SK-N-SH (cell line): ENCODE results near the gene RNF130. TPM values are rescaled to one million over a fixed set of nuclear protein-coding genes. Genes with fewer than 3 reads are reported as not detected.

Experiments
- CTCF ChIA-PET: fragments of 300-600, 350-600 bp; formaldehyde crosslinking; extraction: SDS; loops from one replicate; lab custom pipeline; 2021; lab: Yijun Ruan, JAX
- POLR2A ChIA-PET: fragments of 350-600 bp; sonication (Branson Sonifier 250); formaldehyde crosslinking; extraction: SDS; loops from one replicate; lab custom pipeline; 2020; ENCODE audit warnings: antibody characterized with exemption, inconsistent platforms; lab: Yijun Ruan, JAX
- DNase-seq: peaks from one replicate; pipeline ENCODE4 v3.0.0; 2012
- H2AFZ ChIP-seq: fragments of 200-600 bp; sonication (generic); 2 replicates; pipeline ENCODE4 v1.8.1; 2016; ENCODE audit warnings: antibody characterized with exemption, mild to moderate bottlenecking, low read depth
- H3F3A ChIP-seq: fragments of 200-600 bp; sonication (generic); replicated peaks from 2 replicates; pipeline ENCODE3; 2016; ENCODE audit warnings: antibody characterized with exemption, mild to moderate bottlenecking; ENCODE audit not compliant: insufficient read depth
- H3K27ac ChIP-seq, 2 experiments: fragments of 200-500 bp in 1 of 2; fragments of 200-600 bp in 1 of 2; sonication (Bioruptor generic) in 1 of 2; sonication (generic), shearing (Covaris generic) in 1 of 2; 2 replicates each; pipeline versions ENCODE4 v1.5.1 to v1.6.1; 2014 to 2016; ENCODE audit warnings: low read depth in 2 of 2, inconsistent platforms in 1 of 2, low read length in 1 of 2, mild to moderate bottlenecking in 1 of 2, mixed read lengths in 1 of 2
- H3K27me3 ChIP-seq: fragments of 200-600 bp; sonication (generic), shearing (Covaris generic); 2 replicates; pipeline ENCODE4 v1.6.1; 2016; ENCODE audit warnings: mixed run types; ENCODE audit not compliant: insufficient read depth
- H3K36me3 ChIP-seq, 2 experiments: fragments of 200-500 bp in 1 of 2; fragments of 200-600 bp in 1 of 2; sonication (Bioruptor generic) in 1 of 2; sonication (generic) in 1 of 2; replicated peaks in 1 of 2; 2 replicates each; pipeline versions ENCODE3 to v1.5.1; 2014 to 2016; ENCODE audit warnings: low read length in 1 of 2, mild to moderate bottlenecking in 1 of 2; ENCODE audit not compliant: insufficient read depth in 2 of 2, control insufficient read depth in 1 of 2
- H3K4me1 ChIP-seq, 2 experiments: fragments of 200-500 bp in 1 of 2; fragments of 200-600 bp in 1 of 2; sonication (Bioruptor generic) in 1 of 2; sonication (generic), shearing (Covaris generic) in 1 of 2; 2 replicates each; pipeline versions ENCODE4 v1.5.1 to v1.6.1; 2014 to 2016; ENCODE audit warnings: low read depth in 1 of 2, low read length in 1 of 2, mixed run types in 1 of 2; ENCODE audit not compliant: insufficient read depth in 2 of 2, control insufficient read depth in 1 of 2
- H3K4me2 ChIP-seq: fragments of 200-600 bp; sonication (generic), shearing (Covaris generic); 2 replicates; pipeline ENCODE4 v1.6.1; 2017; ENCODE audit warnings: mixed run types
- H3K4me3 ChIP-seq, 2 experiments: fragments of 200-500 bp in 1 of 2; fragments of 200-600 bp in 1 of 2; sonication (Bioruptor generic) in 1 of 2; sonication (generic), shearing (Covaris generic) in 1 of 2; 2 replicates each; pipeline versions ENCODE4 v1.5.1 to v1.8.1; 2014 to 2016; ENCODE audit warnings: low read depth in 2 of 2, inconsistent platforms in 1 of 2, low read length in 1 of 2, mild to moderate bottlenecking in 1 of 2, mixed read lengths in 1 of 2, moderate library complexity in 1 of 2
- H3K79me2 ChIP-seq: fragments of 200-600 bp; sonication (generic); 2 replicates; pipeline ENCODE4 v1.8.1; 2017; ENCODE audit warnings: mild to moderate bottlenecking; ENCODE audit not compliant: insufficient read depth
- H3K9ac ChIP-seq: fragments of 200-600 bp; sonication (generic); 2 replicates; pipeline ENCODE4 v1.6.1; 2017; ENCODE audit warnings: mixed run types
- H3K9me2 ChIP-seq: fragments of 200-600 bp; sonication (generic); 2 replicates; pipeline ENCODE4 v1.6.1; 2017; ENCODE audit warnings: mixed run types
- H3K9me3 ChIP-seq: fragments of 200-600 bp; sonication (generic); 2 replicates; pipeline ENCODE4 v1.6.1; 2017; ENCODE audit warnings: mixed run types, mild to moderate bottlenecking, moderate library complexity
- H4K20me1 ChIP-seq: fragments of 200-600 bp; sonication (generic); 2 replicates; pipeline ENCODE4 v1.6.1; 2017; ENCODE audit warnings: mild to moderate bottlenecking, mixed run types; ENCODE audit not compliant: insufficient read depth
- EP300 ChIP-seq, 2 experiments: IDR thresholded peaks; 2 replicates each; pipeline versions ENCODE4 v1.4.0 to v1.6.1; 2012; ENCODE audit warnings: borderline replicate concordance in 1 of 2, low read depth in 1 of 2, low read length in 1 of 2
- EZH2phosphoT487 ChIP-seq: fragments of 200-600 bp; sonication (generic); IDR thresholded peaks from 2 replicates; pipeline ENCODE4 v1.6.1; 2017; ENCODE audit warnings: low read depth, mixed run types, mild to moderate bottlenecking, antibody characterized with exemption, moderate library complexity, borderline replicate concordance
- FOXJ3 ChIP-seq: sonication (generic); formaldehyde crosslinking; IDR thresholded peaks from 2 replicates; pipeline ENCODE4 v1.5.1; 2020; ENCODE audit warnings: mild to moderate bottlenecking, missing genetic modification reagents
- FOXM1 ChIP-seq: IDR thresholded peaks from 2 replicates; pipeline ENCODE4 v1.4.0; 2012; ENCODE audit warnings: low read depth, mild to moderate bottlenecking
- GABPA ChIP-seq: IDR thresholded peaks from 2 replicates; pipeline ENCODE4 v1.4.0; 2012; ENCODE audit warnings: low read depth, mild to moderate bottlenecking
- JUND ChIP-seq: IDR thresholded peaks from 2 replicates; pipeline ENCODE4 v1.4.0; 2012
- MEF2A ChIP-seq: IDR thresholded peaks from 2 replicates; pipeline ENCODE4 v1.4.0; 2012; ENCODE audit warnings: low read depth, borderline replicate concordance
- MXI1 ChIP-seq: IDR thresholded peaks from 2 replicates; pipeline ENCODE4 v1.6.1; 2012; ENCODE audit warnings: mild to moderate bottlenecking, low read depth, low read length, improper control_type of control experiment
- NFIC ChIP-seq: IDR thresholded peaks from 2 replicates; pipeline ENCODE4 v1.4.0; 2012; ENCODE audit warnings: borderline replicate concordance
- PBX3 ChIP-seq: IDR thresholded peaks from 2 replicates; pipeline ENCODE4; 2012
- POLR2AphosphoS5 ChIP-seq: IDR thresholded peaks from 2 replicates; pipeline ENCODE4 v1.6.1; 2012; ENCODE audit warnings: low read depth, low read length
- RAD21 ChIP-seq: IDR thresholded peaks from 2 replicates; pipeline ENCODE4 v1.6.1; 2012; ENCODE audit warnings: mild to moderate bottlenecking, low read length
- RCOR1 ChIP-seq: fragments of 150-350 bp; IDR thresholded peaks from 2 replicates; pipeline ENCODE4 v1.6.1; 2017; ENCODE audit warnings: antibody characterized with exemption, low read length
- RFX5 ChIP-seq: IDR thresholded peaks from 2 replicates; pipeline ENCODE4 v1.6.1; 2012; ENCODE audit warnings: mild to moderate bottlenecking, improper control_type of control experiment, low read length
- SIN3A ChIP-seq: IDR thresholded peaks from 2 replicates; pipeline ENCODE4 v1.6.1; 2012; ENCODE audit warnings: low read depth, mild to moderate bottlenecking, low read length, moderate library complexity, borderline replicate concordance
- TAF1 ChIP-seq: IDR thresholded peaks from 2 replicates; pipeline ENCODE4 v1.6.1; 2012; ENCODE audit warnings: low read depth, mild to moderate bottlenecking, low read length, moderate library complexity, borderline replicate concordance
- TEAD4 ChIP-seq: IDR thresholded peaks from 2 replicates; pipeline ENCODE4 v1.4.0; 2012; ENCODE audit warnings: mild to moderate bottlenecking, borderline replicate concordance; ENCODE audit not compliant: insufficient read depth
- WGBS: methylation state at CpG from one replicate; pipeline ENCODE4 v1.1.6; 2017; ENCODE audit warnings: low lambda C conversion rate; 5-methylcytosine and 5-hydroxymethylcytosine counted together
- polyA plus RNA-seq, 3 experiments: library from polyadenylated mRNA; depleted of rRNA; stranded (reverse); fragments of >200 nt; gene quantifications; 2 replicates each; pipeline ENCODE4 v1.2.3, GENCODE V29; 2012
- TF ChIP-seq, protein P1 (sequence below): IDR thresholded peaks from 2 replicates; pipeline ENCODE4 v1.6.1; 2012; ENCODE audit warnings: mild to moderate bottlenecking, low read depth, low read length, moderate library complexity
- TF ChIP-seq, protein P2 (sequence below): fragments of 200-600 bp; sonication (generic); IDR thresholded peaks from 2 replicates; pipeline ENCODE4 v1.6.1; 2017; ENCODE audit warnings: antibody characterized with exemption, mild to moderate bottlenecking, moderate library complexity
- TF ChIP-seq, protein P3 (sequence below): IDR thresholded peaks from 2 replicates; pipeline ENCODE4 v1.4.0; 2012; ENCODE audit warnings: low read depth, borderline replicate concordance

RNF130 gene
- polyA plus RNA-seq, 1 of the 3 experiments (the other 2 are of a cell fraction): 41.4 TPM

DNA sequence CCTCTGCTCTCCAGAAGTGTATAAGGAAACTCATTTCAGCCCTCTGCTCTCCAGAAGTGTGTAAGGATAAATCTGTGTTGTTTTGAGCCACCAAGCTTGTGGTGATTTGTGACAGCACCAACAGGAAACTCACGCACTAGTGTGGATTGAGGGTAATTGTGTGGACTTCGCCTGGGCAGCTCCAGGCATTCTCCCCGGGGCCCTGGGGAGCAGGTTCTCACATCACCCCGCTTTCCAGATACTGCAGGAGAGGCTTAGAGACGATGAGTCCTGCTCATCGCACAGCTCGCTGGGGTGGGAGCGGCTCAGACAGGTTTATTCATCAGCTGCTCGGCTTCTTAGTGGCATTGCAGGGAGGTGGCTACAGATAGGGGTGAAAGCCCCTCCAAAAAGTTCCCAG, 38.4 kb upstream of the RNF130 start:
- Histone ChIP-seq H3K4me3 (no peak overlapping the region), H2AFZ (no peak overlapping the region), H3F3A (no peaks in the 10 kb centered on the region), H3K4me2 (no peak overlapping the region), H3K9me2 (no peaks in the 10 kb centered on the region), H3K27ac (no peak overlapping the region), H3K36me3 (no peaks in the 10 kb centered on the region), H3K9ac (no peak overlapping the region), H3K9me3 (peaks cover 10% of the 10 kb centered on the region; the same call in 1 of the 2 replicates), H3K79me2 (no peaks in the 10 kb centered on the region), H4K20me1 (no peaks in the 10 kb centered on the region), H3K27me3 (no peaks in the 10 kb centered on the region), H3K4me1 (no peaks in the 10 kb centered on the region)
- POLR2A ChIA-PET: no interaction called here
- CTCF ChIA-PET: no interaction called here
- no peak for TF ChIP-seq JUND
- no peak for TF ChIP-seq GABPA
- TF ChIP-seq FOXM1: no peak
- no peak for TF ChIP-seq PBX3
- DNase-seq: no peak
- WGBS: 45% methylated on average over 9 of the region's 9 CpGs

DNA sequence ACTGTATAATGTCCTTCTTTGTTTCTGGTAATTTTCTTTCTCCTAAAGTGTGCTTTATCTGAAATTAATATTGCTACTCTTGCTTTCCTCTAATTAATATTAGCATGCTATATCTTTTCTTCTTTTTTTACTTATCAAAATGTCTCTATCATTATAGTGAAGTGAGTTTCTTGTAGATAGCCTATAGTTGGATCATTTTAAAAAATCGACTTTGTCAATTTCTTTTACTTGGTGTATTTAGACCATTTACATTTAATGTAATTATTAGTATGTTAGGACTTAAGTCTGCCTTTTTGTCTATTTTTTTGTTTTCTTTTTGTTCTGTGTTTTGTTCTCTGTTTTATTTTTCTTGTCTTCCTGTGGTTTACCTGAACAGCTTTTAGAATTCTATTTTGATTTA, 35.4 kb upstream of the RNF130 start:
- Histone ChIP-seq H3K27me3 (no peaks in the 10 kb centered on the region), H3K4me2 (no peak overlapping the region), H4K20me1 (no peaks in the 10 kb centered on the region), H3K79me2 (no peaks in the 10 kb centered on the region), H3K9me2 (no peaks in the 10 kb centered on the region), H3K9me3 (peaks cover 10% of the 10 kb centered on the region; the same call in 1 of the 2 replicates), H3K4me1 (no peaks in the 10 kb centered on the region), H2AFZ (no peak overlapping the region), H3K9ac (no peak overlapping the region), H3K36me3 (no peaks in the 10 kb centered on the region), H3K4me3 (no peak overlapping the region), H3F3A (no peaks in the 10 kb centered on the region), H3K27ac (no peak overlapping the region)
- POLR2A ChIA-PET: no interaction called here
- WGBS: 41% methylated on average over 1 of the region's 1 CpG
- CTCF ChIA-PET: interaction anchor here (1.1 to 1.2 kb wide), 2 partner anchors 16 to 209 kb away, joined by 4 read pairs; no protein-coding TSS in a partner anchor
- no peak for DNase-seq
- TF ChIP-seq RAD21: no peak
- no peak for TF ChIP-seq NFIC
- TF ChIP-seq RCOR1: no peak
- no peak for TF ChIP-seq MXI1
- no peak for TF ChIP-seq SIN3A
- TF ChIP-seq TAF1: no peak
- TF ChIP-seq, protein P1, sequence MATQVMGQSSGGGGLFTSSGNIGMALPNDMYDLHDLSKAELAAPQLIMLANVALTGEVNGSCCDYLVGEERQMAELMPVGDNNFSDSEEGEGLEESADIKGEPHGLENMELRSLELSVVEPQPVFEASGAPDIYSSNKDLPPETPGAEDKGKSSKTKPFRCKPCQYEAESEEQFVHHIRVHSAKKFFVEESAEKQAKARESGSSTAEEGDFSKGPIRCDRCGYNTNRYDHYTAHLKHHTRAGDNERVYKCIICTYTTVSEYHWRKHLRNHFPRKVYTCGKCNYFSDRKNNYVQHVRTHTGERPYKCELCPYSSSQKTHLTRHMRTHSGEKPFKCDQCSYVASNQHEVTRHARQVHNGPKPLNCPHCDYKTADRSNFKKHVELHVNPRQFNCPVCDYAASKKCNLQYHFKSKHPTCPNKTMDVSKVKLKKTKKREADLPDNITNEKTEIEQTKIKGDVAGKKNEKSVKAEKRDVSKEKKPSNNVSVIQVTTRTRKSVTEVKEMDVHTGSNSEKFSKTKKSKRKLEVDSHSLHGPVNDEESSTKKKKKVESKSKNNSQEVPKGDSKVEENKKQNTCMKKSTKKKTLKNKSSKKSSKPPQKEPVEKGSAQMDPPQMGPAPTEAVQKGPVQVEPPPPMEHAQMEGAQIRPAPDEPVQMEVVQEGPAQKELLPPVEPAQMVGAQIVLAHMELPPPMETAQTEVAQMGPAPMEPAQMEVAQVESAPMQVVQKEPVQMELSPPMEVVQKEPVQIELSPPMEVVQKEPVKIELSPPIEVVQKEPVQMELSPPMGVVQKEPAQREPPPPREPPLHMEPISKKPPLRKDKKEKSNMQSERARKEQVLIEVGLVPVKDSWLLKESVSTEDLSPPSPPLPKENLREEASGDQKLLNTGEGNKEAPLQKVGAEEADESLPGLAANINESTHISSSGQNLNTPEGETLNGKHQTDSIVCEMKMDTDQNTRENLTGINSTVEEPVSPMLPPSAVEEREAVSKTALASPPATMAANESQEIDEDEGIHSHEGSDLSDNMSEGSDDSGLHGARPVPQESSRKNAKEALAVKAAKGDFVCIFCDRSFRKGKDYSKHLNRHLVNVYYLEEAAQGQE: no peak
- TF ChIP-seq, protein P2, sequence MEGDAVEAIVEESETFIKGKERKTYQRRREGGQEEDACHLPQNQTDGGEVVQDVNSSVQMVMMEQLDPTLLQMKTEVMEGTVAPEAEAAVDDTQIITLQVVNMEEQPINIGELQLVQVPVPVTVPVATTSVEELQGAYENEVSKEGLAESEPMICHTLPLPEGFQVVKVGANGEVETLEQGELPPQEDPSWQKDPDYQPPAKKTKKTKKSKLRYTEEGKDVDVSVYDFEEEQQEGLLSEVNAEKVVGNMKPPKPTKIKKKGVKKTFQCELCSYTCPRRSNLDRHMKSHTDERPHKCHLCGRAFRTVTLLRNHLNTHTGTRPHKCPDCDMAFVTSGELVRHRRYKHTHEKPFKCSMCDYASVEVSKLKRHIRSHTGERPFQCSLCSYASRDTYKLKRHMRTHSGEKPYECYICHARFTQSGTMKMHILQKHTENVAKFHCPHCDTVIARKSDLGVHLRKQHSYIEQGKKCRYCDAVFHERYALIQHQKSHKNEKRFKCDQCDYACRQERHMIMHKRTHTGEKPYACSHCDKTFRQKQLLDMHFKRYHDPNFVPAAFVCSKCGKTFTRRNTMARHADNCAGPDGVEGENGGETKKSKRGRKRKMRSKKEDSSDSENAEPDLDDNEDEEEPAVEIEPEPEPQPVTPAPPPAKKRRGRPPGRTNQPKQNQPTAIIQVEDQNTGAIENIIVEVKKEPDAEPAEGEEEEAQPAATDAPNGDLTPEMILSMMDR: no peak
- TF ChIP-seq EZH2phosphoT487: no peak
- TF ChIP-seq, protein P3, sequence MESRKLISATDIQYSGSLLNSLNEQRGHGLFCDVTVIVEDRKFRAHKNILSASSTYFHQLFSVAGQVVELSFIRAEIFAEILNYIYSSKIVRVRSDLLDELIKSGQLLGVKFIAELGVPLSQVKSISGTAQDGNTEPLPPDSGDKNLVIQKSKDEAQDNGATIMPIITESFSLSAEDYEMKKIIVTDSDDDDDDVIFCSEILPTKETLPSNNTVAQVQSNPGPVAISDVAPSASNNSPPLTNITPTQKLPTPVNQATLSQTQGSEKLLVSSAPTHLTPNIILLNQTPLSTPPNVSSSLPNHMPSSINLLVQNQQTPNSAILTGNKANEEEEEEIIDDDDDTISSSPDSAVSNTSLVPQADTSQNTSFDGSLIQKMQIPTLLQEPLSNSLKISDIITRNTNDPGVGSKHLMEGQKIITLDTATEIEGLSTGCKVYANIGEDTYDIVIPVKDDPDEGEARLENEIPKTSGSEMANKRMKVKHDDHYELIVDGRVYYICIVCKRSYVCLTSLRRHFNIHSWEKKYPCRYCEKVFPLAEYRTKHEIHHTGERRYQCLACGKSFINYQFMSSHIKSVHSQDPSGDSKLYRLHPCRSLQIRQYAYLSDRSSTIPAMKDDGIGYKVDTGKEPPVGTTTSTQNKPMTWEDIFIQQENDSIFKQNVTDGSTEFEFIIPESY: no peak
- no peak for TF ChIP-seq EP300 (IDR thresholded peaks at IDR 0.05; ENCODE audit: borderline replicate concordance in 1 of 2, low read depth in 1 of 2, low read length in 1 of 2)
- no peak for TF ChIP-seq MEF2A
- TF ChIP-seq GABPA: no peak
- no peak for TF ChIP-seq RFX5
- TF ChIP-seq FOXJ3 (CRISPR knock-in tag): no peak
- no peak for TF ChIP-seq TEAD4
- no peak for TF ChIP-seq POLR2AphosphoS5
